Stomach (tissue), 19 donors: ENCODE results near the gene NUCB2. TPM values are rescaled to one million over a fixed set of nuclear protein-coding genes. Genes with fewer than 3 reads are reported as not detected.
"Not testable (repeated sequence)": the region's sequence is repeated elsewhere in the genome, so short reads cannot be mapped to it uniquely, and the experiment has no call there.

ENCODE experiments used
- DNase-seq, 2 donors: peaks; one replicate each; pipeline versions ENCODE4 v3.0.0 to v3.0.0-alpha.2; 2013 to 2019
- H3K27ac ChIP-seq, 5 donors: fragments of 200-600 bp in 4 of 5; sonication (generic) in 4 of 5; one replicate each; pipeline ENCODE4 v1.5.1; 2013 to 2019; ENCODE audit warnings: mild to moderate bottlenecking in 1 of 5, moderate library complexity in 1 of 5
- H3K27me3 ChIP-seq, 3 donors: fragments of 200-600 bp; sonication (generic); one replicate each; pipeline ENCODE4 v1.5.1; 2017 to 2019; ENCODE audit warnings: mixed run types in 1 of 3
- H3K36me3 ChIP-seq, 4 donors: fragments of 200-600 bp; sonication (generic); 1 replicate in 3 of 4; 2 replicates in 1 of 4; pipeline ENCODE4 v1.5.1; 2016 to 2019
- H3K4me1 ChIP-seq, 4 donors: fragments of 200-600 bp; sonication (generic); one replicate each; pipeline ENCODE4 v1.5.1; 2016 to 2019
- H3K4me3 ChIP-seq, 4 donors: fragments of 200-600 bp; sonication (generic) in 3 of 4; one replicate each; pipeline ENCODE4 v1.5.1; 2016 to 2019; ENCODE audit warnings: mild to moderate bottlenecking in 1 of 4
- H3K9me3 ChIP-seq, 4 donors: fragments of 200-600 bp; sonication (generic); one replicate each; pipeline ENCODE4 v1.5.1; 2016 to 2019
- CTCF ChIP-seq, 7 experiments: fragments of 450-650 bp in 4 of 7; fragments of 200-600 bp in 3 of 7; sonication (generic) in 3 of 7; IDR thresholded peaks; one replicate each; pipeline ENCODE4 v1.5.1; 2016 to 2019; ENCODE audit warnings: antibody characterized with exemption in 7 of 7, control low read depth in 2 of 7, mild to moderate bottlenecking in 1 of 7
- EP300 ChIP-seq: sonication (generic); formaldehyde crosslinking; IDR thresholded peaks from one replicate; pipeline ENCODE4 v1.6.1; 2017; ENCODE audit warnings: antibody characterized with exemption
- POLR2A ChIP-seq, 4 donors: fragments of 450-650 bp; IDR thresholded peaks; one replicate each; pipeline ENCODE4 v1.6.1; 2016; ENCODE audit warnings: antibody characterized with exemption in 4 of 4, control low read depth in 2 of 4, mild to moderate bottlenecking in 1 of 4, moderate library complexity in 1 of 4
- POLR2AphosphoS5 ChIP-seq, 3 donors: sonication (generic); formaldehyde crosslinking; IDR thresholded peaks; one replicate each; pipeline ENCODE4 v1.6.1; 2016; ENCODE audit warnings: antibody characterized with exemption in 3 of 3
- WGBS, 5 donors: extraction: QIAGEN DNeasy Blood & Tissue Kit in 3 of 5; methylation state at CpG; one replicate each; pipeline versions ENCODE4 v1.1.5 to v1.1.7; 2013 to 2018; 5-methylcytosine and 5-hydroxymethylcytosine counted together
- intact Hi-C: fragments of 100-400 bp; cut with DNase I; formaldehyde crosslinking; loops from one replicate; pipeline ENCODE4 v1.15.1; 2023; ENCODE audit warnings: low total_unique reads
- long read RNA-seq, 10 donors: transcript quantifications; one replicate each; lab custom pipeline, GENCODE V29; 2026
- polyA plus RNA-seq, 3 donors: library from polyadenylated mRNA; stranded (reverse); fragments of 200-250 nt; gene quantifications; one replicate each; pipeline ENCODE4 v1.2.3, GENCODE V29; 2013
- total RNA-seq, 5 donors: library from RNA; depleted of rRNA; stranded (reverse); fragments of >200 nt; gene quantifications; one replicate each; pipeline versions ENCODE4 v1.1.0 to v1.2.3, GENCODE V29; 2014 to 2016
- donor health status: healthy with polysubstance abuse.
- donor health status: Bipolar disorder and iron deficiency.
- donor health status: healthy.

The NUCB2 gene
- total RNA-seq (10 to 100 TPM in 4 of 5 donors, 1 to 10 TPM in 1; 6.4 to 92.9 (median 42.2) TPM), polyA plus RNA-seq (100 to 1,000 TPM in 1 of 3 donors, 10 to 100 TPM in 2; 49.8 to 112 (median 72.9) TPM)
- long read RNA-seq, donor 1, partial matches to known transcripts, result 17 of 20 reads
- long read RNA-seq, donor 1, other reads (novel, unspliced or antisense), result 0 of 20 reads
- long read RNA-seq, donor 2, transcript NUCB2-208 (14 exons, 2,274 nt), result major isoform, 6 of 17 reads
- long read RNA-seq, donor 2, partial matches to known transcripts, result 10 of 17 reads
- long read RNA-seq, donor 2, other reads (novel, unspliced or antisense), result 0 of 17 reads
- long read RNA-seq, donor 3, transcript NUCB2-208 (14 exons, 2,274 nt), result major isoform, 7 of 43 reads
- long read RNA-seq, donor 3, partial matches to known transcripts, result 34 of 43 reads
- long read RNA-seq, donor 3, other reads (novel, unspliced or antisense), result 0 of 43 reads
- long read RNA-seq, donor 4, result 0 reads
- long read RNA-seq, donor 5, transcript NUCB2-208 (14 exons, 2,274 nt), result major isoform, 6 of 35 reads
- long read RNA-seq, donor 5, partial matches to known transcripts, result 29 of 35 reads
- long read RNA-seq, donor 5, other reads (novel, unspliced or antisense), result 0 of 35 reads
- long read RNA-seq, donor 6, transcript NUCB2-208 (14 exons, 2,274 nt), result major isoform, 19 of 82 reads
- long read RNA-seq, donor 6, partial matches to known transcripts, result 61 of 82 reads
- long read RNA-seq, donor 6, other reads (novel, unspliced or antisense), result 0 of 82 reads
- long read RNA-seq, donor 7, partial matches to known transcripts, result 37 of 42 reads
- long read RNA-seq, donor 7, other reads (novel, unspliced or antisense), result 0 of 42 reads
- long read RNA-seq, donor 8, transcript NUCB2-208 (14 exons, 2,274 nt), result major isoform, 7 of 57 reads
- long read RNA-seq, donor 8, partial matches to known transcripts, result 45 of 57 reads
- long read RNA-seq, donor 8, other reads (novel, unspliced or antisense), result 0 of 57 reads
- long read RNA-seq, donor 9, partial matches to known transcripts, result 58 of 64 reads
- long read RNA-seq, donor 9, other reads (novel, unspliced or antisense), result 0 of 64 reads
- long read RNA-seq, donor 10, partial matches to known transcripts, result 7 of 8 reads
- long read RNA-seq, donor 10, other reads (novel, unspliced or antisense), result 0 of 8 reads

DNA sequence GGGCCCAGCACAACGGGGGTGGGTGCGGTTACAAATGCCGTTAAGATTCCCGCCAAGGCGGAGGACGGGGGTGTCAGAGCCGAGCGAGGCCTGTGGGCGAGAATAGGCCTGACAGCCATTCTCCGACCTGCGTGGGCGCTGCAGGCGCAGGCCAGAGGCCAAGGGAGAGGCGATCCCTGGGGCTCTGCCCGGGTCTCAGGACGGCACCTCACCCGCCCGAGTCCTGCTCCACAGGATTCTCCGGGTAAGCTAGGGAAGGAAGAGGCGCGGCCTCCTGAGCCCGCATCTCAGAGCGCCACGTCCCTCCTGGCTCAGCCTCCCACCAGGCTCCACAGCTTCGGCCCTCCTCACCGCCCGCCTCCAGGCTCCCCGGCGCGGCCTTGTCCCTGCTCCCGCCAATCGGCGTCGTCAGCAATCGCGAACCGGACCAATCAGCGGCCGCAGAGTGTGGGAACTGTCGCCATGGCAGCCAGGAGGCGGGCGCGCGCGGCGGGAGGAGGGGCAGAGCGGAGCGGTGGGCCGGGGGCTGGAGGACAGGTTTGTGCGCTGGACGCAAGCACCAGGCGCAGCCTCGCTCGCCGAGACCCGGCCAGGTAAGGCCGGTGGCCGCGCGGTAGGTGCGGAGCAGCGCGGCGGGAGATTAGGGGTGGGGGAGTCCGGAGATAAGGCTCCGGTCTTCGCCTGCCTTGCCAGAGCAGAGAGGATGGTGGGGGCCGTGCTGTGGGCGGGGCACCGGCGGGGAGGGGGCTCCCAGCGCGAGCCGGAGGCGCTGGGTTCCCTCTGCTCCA is at the start of gene NUCB2:
Gene NUCB2 (plus strand): TSS at position 504 of the 788 bp plus-strand sequence. CDS start 18,585 bp downstream, outside the sequence.
- Histone ChIP-seq H3K4me1 (peaks cover 0 to 50% (median 37%) of the 10 kb centered on the region in 4 donors), H3K9me3 (no peaks in the 10 kb centered on the region), H3K27me3 (no peaks in the 10 kb centered on the region), H3K4me3 (peak within 1 kb of the TSS; percentile 78 to 95 (median 92)), H3K27ac (peak within 1 kb of the TSS; percentile 87 to 93 (median 92)), H3K36me3 (no peaks in the 10 kb centered on the region)
- TF ChIP-seq POLR2AphosphoS5 (IDR thresholded peaks at IDR 0.05) (peak; percentile 37 to 82 (median 79)), CTCF (IDR thresholded peaks at IDR 0.05) (no peak), POLR2A (IDR thresholded peaks at IDR 0.05) (no peak)
- intact Hi-C loops, result no loop called here
- peak; percentile 98 to 99 for DNase-seq
- WGBS, 5 donors, result 0 to 2% (median 1%) methylated on average over 38 to 75 of the region's 75 CpGs

GRCh38 chr11:17228186-17228925 is 48.2 kb upstream of the NUCB2 start:
- H3K27me3 ChIP-seq, H3K4me3 ChIP-seq, DNase-seq, H3K9me3 ChIP-seq, H3K27ac ChIP-seq, intact Hi-C loops, H3K36me3 ChIP-seq: not testable (repeated sequence)
- peaks cover 0 to 11% (median 0%) of the 10 kb centered on the region in 4 donors for H3K4me1 ChIP-seq
- 93 to 98% (median 94%) methylated on average over 32 to 38 of the region's 38 CpGs for WGBS, 5 donors

GRCh38 chr11:17229481-17230152 is 46.9 kb upstream of the NUCB2 start:
- TF ChIP-seq EP300, result no peak
- no peak for TF ChIP-seq POLR2AphosphoS5 (IDR thresholded peaks at IDR 0.05)
- no peak for TF ChIP-seq CTCF (IDR thresholded peaks at IDR 0.05)
- TF ChIP-seq POLR2A (IDR thresholded peaks at IDR 0.05), result no peak
- Histone ChIP-seq H3K4me1 (peaks cover 0 to 11% (median 0%) of the 10 kb centered on the region in 4 donors), H3K4me3 (no peak overlapping the region), H3K9me3 (no peaks in the 10 kb centered on the region), H3K36me3 (no peaks in the 10 kb centered on the region), H3K27ac (no peak overlapping the region), H3K27me3 (no peaks in the 10 kb centered on the region)
- WGBS, 5 donors, result 72 to 80% (median 79%) methylated on average over 7 of the region's 7 CpGs
- DNase-seq, result no peak
- intact Hi-C loops, result loop anchor here (10.0 kb wide), 1 partner anchor 275 kb away; no protein-coding TSS in a partner anchor
